Hepatocyte (in vitro differentiated cells): ENCODE results near the gene ARHGAP18.

Source experiments
- CTCF ChIP-seq: fragments of 200-600 bp; sonication (generic); IDR thresholded peaks from 2 replicates; pipeline ENCODE4 v1.5.1; 2016; ENCODE audit warnings: antibody characterized with exemption, mild to moderate bottlenecking; ENCODE audit not compliant: poor library complexity
- EZH2 ChIP-seq: fragments of 200-600 bp; sonication (generic); IDR thresholded peaks from 2 replicates; pipeline ENCODE4 v1.6.1; 2016; ENCODE audit warnings: antibody characterized with exemption, mild to moderate bottlenecking, borderline replicate concordance

- TF ChIP-seq CTCF (no peak), EZH2 (no peak)
These were observed 101.0 kb downstream of the ARHGAP18 start for GRCh38 chr6:129608886-129609537.
